CD4-positive, alpha-beta T cell treated with Interleukin-4 for 1 hour (primary cell): ENCODE results near the gene ERC1.
"Not testable (repeated sequence)": the region's sequence is repeated elsewhere in the genome, so short reads cannot be mapped to it uniquely, and the experiment has no call there.

ENCODE experiments used
- DNase-seq, 2 donors: peaks; one replicate each; pipeline ENCODE4 v3.0.0-alpha.2; 2020 to 2022

ERC1 gene

GRCh38 chr12:1131811-1132224 lies 140.8 kb downstream of the ERC1 start:
- DNase-seq = no peak

- DNase-seq = no peak
These were observed 141.3 kb downstream of the ERC1 start for GRCh38 chr12:1132311-1132710.

- no peak for DNase-seq
These were observed 147.7 kb downstream of the ERC1 start for GRCh38 chr12:1138691-1139090.

- not testable (repeated sequence) for DNase-seq
These were observed 155.7 kb downstream of the ERC1 start for GRCh38 chr12:1146758-1147157.

- no peak for DNase-seq
These were observed 156.8 kb downstream of the ERC1 start for GRCh38 chr12:1147821-1148220.

GRCh38 chr12:1157046-1157445 lies 166.0 kb downstream of the ERC1 start:
- no peak for DNase-seq

GRCh38 chr12:1161197-1161596 lies 170.2 kb downstream of the ERC1 start:
- DNase-seq = no peak

GRCh38 chr12:1162081-1162760 lies 171.2 kb downstream of the ERC1 start:
- no peak for DNase-seq

- no peak for DNase-seq
These were observed 176.8 kb downstream of the ERC1 start for GRCh38 chr12:1167784-1168183.

- no peak for DNase-seq
These were observed 179.4 kb downstream of the ERC1 start for GRCh38 chr12:1170411-1170810.

- DNase-seq = no peak
These were observed 180.8 kb downstream of the ERC1 start for GRCh38 chr12:1171657-1172408.

- no peak for DNase-seq
These were observed 183.0 kb downstream of the ERC1 start for GRCh38 chr12:1173781-1174617.

GRCh38 chr12:1174659-1175058 lies 183.6 kb downstream of the ERC1 start:
- DNase-seq = no peak

- DNase-seq = no peak
These were observed 185.2 kb downstream of the ERC1 start for GRCh38 chr12:1176191-1176590.

GRCh38 chr12:1179128-1179527 lies 188.1 kb downstream of the ERC1 start:
- no peak for DNase-seq

GRCh38 chr12:1182069-1182468 lies 191.0 kb downstream of the ERC1 start:
- DNase-seq = no peak

- DNase-seq = no peak
These were observed 193.4 kb downstream of the ERC1 start for GRCh38 chr12:1184402-1184801.

GRCh38 chr12:1185460-1186182 lies 194.6 kb downstream of the ERC1 start:
- no peak for DNase-seq

- no peak for DNase-seq
These were observed 195.3 kb downstream of the ERC1 start for GRCh38 chr12:1186298-1186697.

GRCh38 chr12:1188016-1188415 lies 197.0 kb downstream of the ERC1 start:
- DNase-seq = no peak

GRCh38 chr12:1189163-1189562 lies 198.1 kb downstream of the ERC1 start:
- no peak for DNase-seq

GRCh38 chr12:1195513-1195912 lies 204.5 kb downstream of the ERC1 start:
- no peak for DNase-seq
